Measurements from ENCODE around the gene MAT1A.
"Not testable (repeated sequence)": the region's sequence is repeated elsewhere in the genome, so short reads cannot be mapped to it uniquely, and the experiment has no call there.

Gene MAT1A

DNA sequence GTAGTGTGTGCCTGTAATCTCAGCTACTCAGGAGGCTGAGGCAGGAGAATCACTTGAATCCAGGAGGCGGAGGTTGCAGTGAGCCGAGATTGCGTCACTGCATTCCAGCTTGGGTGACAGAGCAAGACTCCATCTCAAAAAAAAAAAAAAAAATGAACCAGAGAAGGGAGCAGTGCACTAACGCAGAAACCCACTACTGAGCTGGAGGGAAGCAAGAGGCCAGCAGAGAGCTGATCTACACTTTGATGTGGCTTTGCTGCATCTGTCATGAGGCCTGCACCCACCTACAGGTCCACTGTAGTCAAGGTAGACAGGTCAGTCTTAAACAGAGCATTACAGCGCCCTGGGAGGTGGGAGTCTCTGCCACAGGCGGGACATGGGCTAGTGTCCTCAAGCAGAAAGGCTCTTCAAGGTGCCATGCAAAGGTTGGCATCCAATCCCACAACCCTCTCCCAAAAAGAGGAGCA lies 30.0 kb downstream of the MAT1A start:
- no peak overlapping the region for H3K27ac ChIP-seq (ENCODE audit: extremely low read depth, low read depth, low read length)
- ChIA-PET CTCF (interaction anchor here (0.6 to 1.4 kb wide), 6 partner anchors 14 to 1288 kb away, joined by 3 to 6 read pairs (median 3); no protein-coding TSS in a partner anchor), POLR2A (no interaction called here)
- TF ChIP-seq ZNF248 (tag by site-specific recombination; IDR thresholded peaks at IDR 0.05) (no peak), TCF7L2 (IDR thresholded peaks at IDR 0.05; ENCODE audit: borderline replicate concordance, low read depth, low read length) (no peak), ZNF138 (tag by site-specific recombination; IDR thresholded peaks at IDR 0.05; ENCODE audit: borderline replicate concordance) (no peak), MZF1 (tag by site-specific recombination; IDR thresholded peaks at IDR 0.05; ENCODE audit: borderline replicate concordance) (no peak), ZNF214 (tag by site-specific recombination; IDR thresholded peaks at IDR 0.05; ENCODE audit: borderline replicate concordance) (no peak), ZNF830 (tag by site-specific recombination; IDR thresholded peaks at IDR 0.05; ENCODE audit: low read depth) (no peak), ZFP41 (tag by site-specific recombination; IDR thresholded peaks at IDR 0.05; ENCODE audit: borderline replicate concordance) (no peak), ZNF324 (tag by site-specific recombination; IDR thresholded peaks at IDR 0.05) (no peak)
- TF ChIP-seq, protein P1, sequence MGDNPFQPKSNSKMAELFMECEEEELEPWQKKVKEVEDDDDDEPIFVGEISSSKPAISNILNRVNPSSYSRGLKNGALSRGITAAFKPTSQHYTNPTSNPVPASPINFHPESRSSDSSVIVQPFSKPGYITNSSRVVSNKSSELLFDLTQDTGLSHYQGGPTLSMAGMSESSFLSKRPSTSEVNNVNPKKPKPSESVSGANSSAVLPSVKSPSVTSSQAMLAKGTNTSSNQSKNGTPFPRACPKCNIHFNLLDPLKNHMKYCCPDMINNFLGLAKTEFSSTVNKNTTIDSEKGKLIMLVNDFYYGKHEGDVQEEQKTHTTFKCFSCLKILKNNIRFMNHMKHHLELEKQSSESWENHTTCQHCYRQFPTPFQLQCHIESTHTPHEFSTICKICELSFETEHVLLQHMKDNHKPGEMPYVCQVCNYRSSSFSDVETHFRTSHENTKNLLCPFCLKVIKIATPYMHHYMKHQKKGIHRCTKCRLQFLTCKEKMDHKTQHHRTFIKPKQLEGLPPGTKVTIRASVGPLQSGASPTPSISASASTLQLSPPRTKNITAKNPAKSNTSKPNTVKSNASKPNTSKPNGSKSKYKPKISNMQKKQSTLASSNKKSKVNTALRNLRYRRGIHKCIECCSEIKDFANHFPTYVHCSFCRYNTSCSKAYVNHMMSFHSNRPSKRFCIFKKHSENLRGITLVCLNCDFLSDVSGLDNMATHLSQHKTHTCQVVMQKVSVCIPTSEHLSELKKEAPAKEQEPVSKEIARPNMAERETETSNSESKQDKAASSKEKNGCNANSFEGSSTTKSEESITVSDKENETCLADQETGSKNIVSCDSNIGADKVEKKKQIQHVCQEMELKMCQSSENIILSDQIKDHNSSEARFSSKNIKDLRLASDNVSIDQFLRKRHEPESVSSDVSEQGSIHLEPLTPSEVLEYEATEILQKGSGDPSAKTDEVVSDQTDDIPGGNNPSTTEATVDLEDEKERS (tag by site-specific recombination; IDR thresholded peaks at IDR 0.05): no peak
- TF ChIP-seq, protein P2, sequence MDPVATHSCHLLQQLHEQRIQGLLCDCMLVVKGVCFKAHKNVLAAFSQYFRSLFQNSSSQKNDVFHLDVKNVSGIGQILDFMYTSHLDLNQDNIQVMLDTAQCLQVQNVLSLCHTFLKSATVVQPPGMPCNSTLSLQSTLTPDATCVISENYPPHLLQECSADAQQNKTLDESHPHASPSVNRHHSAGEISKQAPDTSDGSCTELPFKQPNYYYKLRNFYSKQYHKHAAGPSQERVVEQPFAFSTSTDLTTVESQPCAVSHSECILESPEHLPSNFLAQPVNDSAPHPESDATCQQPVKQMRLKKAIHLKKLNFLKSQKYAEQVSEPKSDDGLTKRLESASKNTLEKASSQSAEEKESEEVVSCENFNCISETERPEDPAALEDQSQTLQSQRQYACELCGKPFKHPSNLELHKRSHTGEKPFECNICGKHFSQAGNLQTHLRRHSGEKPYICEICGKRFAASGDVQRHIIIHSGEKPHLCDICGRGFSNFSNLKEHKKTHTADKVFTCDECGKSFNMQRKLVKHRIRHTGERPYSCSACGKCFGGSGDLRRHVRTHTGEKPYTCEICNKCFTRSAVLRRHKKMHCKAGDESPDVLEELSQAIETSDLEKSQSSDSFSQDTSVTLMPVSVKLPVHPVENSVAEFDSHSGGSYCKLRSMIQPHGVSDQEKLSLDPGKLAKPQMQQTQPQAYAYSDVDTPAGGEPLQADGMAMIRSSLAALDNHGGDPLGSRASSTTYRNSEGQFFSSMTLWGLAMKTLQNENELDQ (tag by site-specific recombination; IDR thresholded peaks at IDR 0.05; ENCODE audit: low read depth): no peak
- no peak overlapping the region for H3K4me3 ChIP-seq (ENCODE audit: low read depth, low read length)
- no peaks in the 10 kb centered on the region for H3K4me1 ChIP-seq (ENCODE audit: control insufficient read depth, insufficient read depth, low read length)
- H3K36me3 ChIP-seq (ENCODE audit: control insufficient read depth in 2 of 2, insufficient read depth in 1 of 2, low read length in 2 of 2): no peaks in the 10 kb centered on the region
- no peaks in the 10 kb centered on the region for H3K9me3 ChIP-seq (ENCODE audit: control insufficient read depth, insufficient read depth, low read depth, low read length)

DNA sequence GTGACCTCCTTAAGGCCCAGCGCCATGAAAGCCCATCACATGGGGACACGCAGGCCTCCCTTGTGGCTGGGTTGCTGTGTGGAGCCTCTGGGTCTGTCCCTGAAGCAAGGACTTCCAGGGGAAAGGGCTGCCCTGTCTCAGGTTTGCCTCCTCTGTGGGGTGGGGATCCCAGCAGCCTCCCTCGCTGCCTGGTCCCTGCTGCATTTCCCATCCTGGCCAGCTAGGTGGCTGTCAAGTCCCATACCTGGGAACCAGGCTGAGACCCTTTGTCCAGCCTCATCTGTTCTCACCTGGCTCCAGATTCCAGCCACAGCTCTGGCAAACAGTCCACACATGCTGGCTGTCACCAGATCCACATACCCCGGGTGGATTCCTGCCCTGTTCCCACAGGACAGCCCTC lies 32.7 kb downstream of the MAT1A start:
- TF ChIP-seq ZNF529 (tag by site-specific recombination; IDR thresholded peaks at IDR 0.05; ENCODE audit: insufficient replicate concordance): peak; percentile 89
- TF ChIP-seq ZNF654 (tag by site-specific recombination; IDR thresholded peaks at IDR 0.05; ENCODE audit: low read depth): peak; percentile 56
- peak; percentile 30; the same call in 1 of the 2 replicates for TF ChIP-seq GLIS2 (tag by site-specific recombination; IDR thresholded peaks at IDR 0.05)
- H3K27ac ChIP-seq (ENCODE audit: extremely low read depth, low read depth, low read length); POLR2A ChIA-PET: not testable (repeated sequence)

DNA sequence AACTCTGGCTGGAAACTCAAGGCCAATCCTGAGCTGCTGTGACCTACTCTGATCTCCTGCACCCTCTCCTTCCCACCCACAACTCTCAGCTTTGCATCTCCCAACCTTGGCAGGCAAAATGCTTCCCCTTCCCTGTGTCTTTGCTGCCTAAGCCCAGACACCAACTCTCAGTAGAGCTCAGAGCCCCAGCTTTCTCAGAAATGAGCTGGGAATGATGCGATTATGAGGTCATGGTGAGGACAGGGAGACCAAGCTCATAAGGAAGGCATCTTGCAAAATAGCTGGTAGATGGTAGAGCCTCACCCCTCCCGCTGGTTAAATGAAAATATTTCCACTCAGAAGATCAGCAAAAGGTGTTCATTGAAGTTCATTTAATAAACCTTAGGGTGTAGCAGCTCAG lies 34.7 kb downstream of the MAT1A start:
- H3K27ac ChIP-seq (ENCODE audit: extremely low read depth, low read depth, low read length); H3K4me3 ChIP-seq (ENCODE audit: low read depth, low read length); H3K4me1 ChIP-seq (ENCODE audit: control insufficient read depth, insufficient read depth, low read length); POLR2A ChIA-PET; H3K9me3 ChIP-seq (ENCODE audit: control insufficient read depth, insufficient read depth, low read depth, low read length); H3K36me3 ChIP-seq (ENCODE audit: control insufficient read depth in 2 of 2, insufficient read depth in 1 of 2, low read length in 2 of 2); CTCF ChIA-PET: not testable (repeated sequence)

More for the DNA sequence above, 32.7 kb downstream of the MAT1A start:
- not testable (repeated sequence) for H3K36me3 ChIP-seq (ENCODE audit: control insufficient read depth in 2 of 2, insufficient read depth in 1 of 2, low read length in 2 of 2); H3K9me3 ChIP-seq (ENCODE audit: control insufficient read depth, insufficient read depth, low read depth, low read length); H3K4me1 ChIP-seq (ENCODE audit: control insufficient read depth, insufficient read depth, low read length); H3K4me3 ChIP-seq (ENCODE audit: low read depth, low read length)
- CTCF ChIA-PET: interaction anchor here (0.5 to 1.0 kb wide), 4 partner anchors 32 to 571 kb away, joined by 3 read pairs; no protein-coding TSS in a partner anchor

DNA sequence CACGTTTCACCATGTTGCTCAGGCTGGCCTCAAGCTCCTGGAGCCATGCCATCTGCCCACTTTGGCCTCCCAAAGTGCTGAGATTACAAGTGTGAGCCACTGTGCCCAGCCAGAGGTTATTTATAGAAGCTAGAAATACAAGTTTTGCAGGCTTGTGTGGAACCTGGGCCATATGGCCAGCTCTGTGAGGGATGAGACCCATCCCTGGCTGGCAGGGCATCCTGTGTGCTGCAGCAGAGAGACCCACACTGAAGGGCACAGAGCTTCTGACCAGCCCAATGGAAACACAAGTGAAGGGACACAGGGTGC lies 35.5 kb downstream of the MAT1A start:
- H3K4me3 ChIP-seq (ENCODE audit: low read depth, low read length); H3K36me3 ChIP-seq (ENCODE audit: control insufficient read depth in 2 of 2, insufficient read depth in 1 of 2, low read length in 2 of 2); POLR2A ChIA-PET; H3K9me3 ChIP-seq (ENCODE audit: control insufficient read depth, insufficient read depth, low read depth, low read length); H3K4me1 ChIP-seq (ENCODE audit: control insufficient read depth, insufficient read depth, low read length); H3K27ac ChIP-seq (ENCODE audit: extremely low read depth, low read depth, low read length): not testable (repeated sequence)
- CTCF ChIA-PET: interaction anchor here (0.6 to 1.6 kb wide), 2 partner anchors 111 to 386 kb away, joined by 3 to 5 read pairs; no protein-coding TSS in a partner anchor

Measured in HEK293 (cell line).